K562 (cell line): Measurements from ENCODE around the gene KRT39. TPM values are rescaled to one million over a fixed set of nuclear protein-coding genes. Genes with fewer than 3 reads are reported as not detected.

Experiments used
- HDAC2 ChIP-seq: fragments of 450-650 bp; IDR thresholded peaks from 2 replicates; pipeline ENCODE4 v1.6.1; 2016; ENCODE audit warnings: mild to moderate bottlenecking
- MCM2 ChIP-seq: fragments of 450-650 bp; IDR thresholded peaks from 2 replicates; pipeline ENCODE4 v1.6.1; 2017; ENCODE audit warnings: low read depth, mild to moderate bottlenecking
- MYBL2 ChIP-seq, 2 experiments: fragments of 450-650 bp in 1 of 2; sonication (generic) in 1 of 2; formaldehyde crosslinking in 1 of 2; IDR thresholded peaks; 2 replicates each; pipeline versions ENCODE4 v1.6.1 to v1.8.1; 2017 to 2022; ENCODE audit warnings: borderline replicate concordance in 1 of 2, inconsistent platforms in 1 of 2, low read depth in 1 of 2, mild to moderate bottlenecking in 1 of 2, missing genetic modification reagents in 1 of 2, moderate library complexity in 1 of 2
- TFE3 ChIP-seq: fragments of 450-650 bp; formaldehyde crosslinking; IDR thresholded peaks from 2 replicates; pipeline ENCODE4 v1.4.0; 2020; ENCODE audit warnings: mild to moderate bottlenecking, mixed read lengths
- THAP12 ChIP-seq: fragments of 250-450 bp; sonication (Bioruptor Pico); IDR thresholded peaks from 2 replicates; pipeline ENCODE4 v1.9.0; 2021; ENCODE audit warnings: mild to moderate bottlenecking, inconsistent platforms
- ZFPM2 ChIP-seq: fragments of 250-450 bp; sonication (Bioruptor Pico); IDR thresholded peaks from 2 replicates; pipeline ENCODE4 v1.5.1; 2022; ENCODE audit warnings: mild to moderate bottlenecking
- polyA plus RNA-seq, 8 experiments: library from polyadenylated mRNA; depleted of rRNA in 4 of 8; stranded (reverse) in 5 of 8; unstranded in 3 of 8; fragments of >200 nt; fragmentation: Nextera tagmentation in 2 of 8; fragmentation: Illumina TruSeq in 1 of 8; extraction: Ambion mirVana in 2 of 8; extraction: Trizol in 1 of 8; gene quantifications; 2 replicates each; pipeline versions ENCODE4 v1.2.1 to v1.2.3, GENCODE V29; 2011 to 2014; ENCODE audit warnings: inconsistent platforms in 1 of 8, missing spikeins in 1 of 8
- total RNA-seq, 7 experiments: library from RNA; depleted of rRNA in 6 of 7; stranded (reverse); fragments of >200 nt in 6 of 7; fragmentation: Illumina TruSeq in 2 of 7; extraction: Trizol in 2 of 7; gene quantifications; 2 replicates each; pipeline versions ENCODE4 v1.2.1 to v1.2.3, GENCODE V29; 2011 to 2021; ENCODE audit warnings: low replicate concordance in 1 of 7
- TF ChIP-seq, protein P1 (sequence below): fragments of 200-800 bp; sonication (Bioruptor generic); IDR thresholded peaks from 2 replicates; pipeline ENCODE4 v1.6.1; 2017; ENCODE audit warnings: missing genetic modification characterization, missing compliant biosample characterization
- TF ChIP-seq, protein P2 (sequence below): sonication (generic); formaldehyde crosslinking; IDR thresholded peaks from 2 replicates; pipeline ENCODE4 v1.8.0; 2022; ENCODE audit warnings: missing genetic modification reagents, mild to moderate bottlenecking, moderate library complexity, borderline replicate concordance

KRT39 gene
- total and polyA plus RNA-seq, 9 of the 15 experiments (the other 6 are each of a cell fraction or from before 2014, with no cell fraction given) = not detected

DNA sequence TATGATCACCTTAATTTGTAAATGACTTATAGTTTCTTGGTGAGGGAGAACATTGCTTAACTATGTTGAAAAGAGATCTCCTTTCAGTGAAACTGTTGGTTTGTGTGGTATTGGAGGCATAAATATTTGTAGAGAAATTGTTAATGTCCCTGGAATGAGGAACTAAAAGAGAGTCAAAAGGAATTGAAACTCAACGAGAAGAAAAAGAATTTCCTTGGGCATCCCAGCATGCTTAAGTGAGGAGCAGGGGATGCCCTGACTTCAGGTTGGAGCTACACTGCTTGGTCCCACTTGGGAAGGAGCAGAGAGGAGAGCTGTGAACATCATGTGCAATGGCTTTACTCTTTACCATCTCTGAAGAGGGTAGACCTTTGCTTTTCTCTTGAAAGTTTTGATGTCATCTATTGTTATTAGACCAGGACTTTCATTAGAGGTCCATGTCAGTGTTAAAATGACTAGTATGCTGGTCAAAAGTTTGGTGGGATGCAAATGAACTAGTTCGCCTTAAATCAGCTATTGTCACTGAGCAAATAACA lies 51.0 kb downstream of the KRT39 start (continued):
- TF ChIP-seq MCM2 (no peak), ZFPM2 (CRISPR knock-in tag) (no peak), THAP12 (no peak), TFE3 (CRISPR knock-in tag) (no peak), HDAC2 (no peak), MYBL2 (IDR thresholded peaks at IDR 0.05; ENCODE audit: low read depth) (no peak), MYBL2 (CRISPR knock-in tag; IDR thresholded peaks at IDR 0.05; ENCODE audit: borderline replicate concordance) (no peak)
- TF ChIP-seq, protein P1, sequence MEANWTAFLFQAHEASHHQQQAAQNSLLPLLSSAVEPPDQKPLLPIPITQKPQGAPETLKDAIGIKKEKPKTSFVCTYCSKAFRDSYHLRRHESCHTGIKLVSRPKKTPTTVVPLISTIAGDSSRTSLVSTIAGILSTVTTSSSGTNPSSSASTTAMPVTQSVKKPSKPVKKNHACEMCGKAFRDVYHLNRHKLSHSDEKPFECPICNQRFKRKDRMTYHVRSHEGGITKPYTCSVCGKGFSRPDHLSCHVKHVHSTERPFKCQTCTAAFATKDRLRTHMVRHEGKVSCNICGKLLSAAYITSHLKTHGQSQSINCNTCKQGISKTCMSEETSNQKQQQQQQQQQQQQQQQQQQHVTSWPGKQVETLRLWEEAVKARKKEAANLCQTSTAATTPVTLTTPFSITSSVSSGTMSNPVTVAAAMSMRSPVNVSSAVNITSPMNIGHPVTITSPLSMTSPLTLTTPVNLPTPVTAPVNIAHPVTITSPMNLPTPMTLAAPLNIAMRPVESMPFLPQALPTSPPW (CRISPR knock-in tag) = no peak
- TF ChIP-seq, protein P2, sequence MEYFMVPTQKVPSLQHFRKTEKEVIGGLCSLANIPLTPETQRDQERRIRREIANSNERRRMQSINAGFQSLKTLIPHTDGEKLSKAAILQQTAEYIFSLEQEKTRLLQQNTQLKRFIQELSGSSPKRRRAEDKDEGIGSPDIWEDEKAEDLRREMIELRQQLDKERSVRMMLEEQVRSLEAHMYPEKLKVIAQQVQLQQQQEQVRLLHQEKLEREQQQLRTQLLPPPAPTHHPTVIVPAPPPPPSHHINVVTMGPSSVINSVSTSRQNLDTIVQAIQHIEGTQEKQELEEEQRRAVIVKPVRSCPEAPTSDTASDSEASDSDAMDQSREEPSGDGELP = no peak
